Measurements from ENCODE around the gene PRIM1. TPM values are rescaled to one million over a fixed set of nuclear protein-coding genes. Genes with fewer than 3 reads are reported as not detected.

PRIM1 gene
- polyA plus RNA-seq, 2 of the 4 experiments (the other 2 are of a cell fraction) = 43.5 to 66.8 TPM

DNA sequence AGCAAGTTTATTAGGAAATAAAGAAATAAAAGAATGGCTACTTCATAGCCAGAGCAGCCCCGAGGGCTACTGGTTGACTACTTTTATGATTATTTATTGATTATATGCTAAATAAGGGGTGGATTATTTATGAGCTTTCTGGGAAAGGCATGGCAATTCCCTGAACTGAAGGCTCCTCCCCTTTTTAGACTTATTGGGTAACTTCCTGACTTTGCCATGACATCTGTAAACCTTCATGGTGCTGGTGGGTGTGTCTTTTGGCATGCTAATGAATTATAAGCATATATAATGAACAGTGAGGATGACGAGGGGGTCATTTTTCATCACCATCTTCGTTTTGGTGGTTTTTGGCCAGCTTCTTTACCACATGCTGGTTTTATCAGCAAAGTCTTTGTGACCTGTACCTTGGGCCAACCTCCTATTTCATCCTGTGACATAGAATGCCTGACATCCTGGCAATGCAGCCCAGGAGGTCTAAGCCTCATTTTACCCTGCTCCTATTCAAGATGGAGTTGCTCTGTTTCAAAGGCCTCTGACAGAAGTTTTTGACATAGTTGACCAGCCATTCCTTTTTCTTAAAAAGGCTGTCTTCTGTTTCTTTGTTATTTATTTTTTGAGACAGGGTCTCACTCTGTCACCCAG is 53.0 kb downstream of the PRIM1 start:
- ATAC-seq = no peak
- no peak overlapping the region for H3K27ac ChIP-seq
- no peak overlapping the region for H3K4me2 ChIP-seq
- H3K9me3 ChIP-seq = no peaks in the 10 kb centered on the region
- WGBS (ENCODE audit: missing lambda C conversion rate) = 44% methylated on average over 3 of the region's 3 CpGs
- H3K4me3 ChIP-seq = no peak overlapping the region
- no peak for DNase-seq (ENCODE audit: low read depth in 1 of 2, low spot score in 1 of 2)
- TF ChIP-seq RNF2 (IDR thresholded peaks at IDR 0.05; ENCODE audit: borderline replicate concordance, low read depth) = no peak
- TF ChIP-seq, protein P1, sequence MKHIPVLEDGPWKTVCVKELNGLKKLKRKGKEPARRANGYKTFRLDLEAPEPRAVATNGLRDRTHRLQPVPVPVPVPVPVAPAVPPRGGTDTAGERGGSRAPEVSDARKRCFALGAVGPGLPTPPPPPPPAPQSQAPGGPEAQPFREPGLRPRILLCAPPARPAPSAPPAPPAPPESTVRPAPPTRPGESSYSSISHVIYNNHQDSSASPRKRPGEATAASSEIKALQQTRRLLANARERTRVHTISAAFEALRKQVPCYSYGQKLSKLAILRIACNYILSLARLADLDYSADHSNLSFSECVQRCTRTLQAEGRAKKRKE (CRISPR knock-in tag; IDR thresholded peaks at IDR 0.05; ENCODE audit: low read depth) = no peak
- TF ChIP-seq PBX3 (IDR thresholded peaks at IDR 0.05) = no peak
- FAIRE-seq = no peak
- no peaks in the 10 kb centered on the region for H3K4me1 ChIP-seq
- CTCF ChIA-PET = no interaction called here
- POLR2A ChIA-PET = interaction anchor here (1.3 to 1.8 kb wide), 2 partner anchors 10 to 11 kb away, joined by 3 to 13 read pairs; partner anchors contain the start of gene PTGES3

DNA sequence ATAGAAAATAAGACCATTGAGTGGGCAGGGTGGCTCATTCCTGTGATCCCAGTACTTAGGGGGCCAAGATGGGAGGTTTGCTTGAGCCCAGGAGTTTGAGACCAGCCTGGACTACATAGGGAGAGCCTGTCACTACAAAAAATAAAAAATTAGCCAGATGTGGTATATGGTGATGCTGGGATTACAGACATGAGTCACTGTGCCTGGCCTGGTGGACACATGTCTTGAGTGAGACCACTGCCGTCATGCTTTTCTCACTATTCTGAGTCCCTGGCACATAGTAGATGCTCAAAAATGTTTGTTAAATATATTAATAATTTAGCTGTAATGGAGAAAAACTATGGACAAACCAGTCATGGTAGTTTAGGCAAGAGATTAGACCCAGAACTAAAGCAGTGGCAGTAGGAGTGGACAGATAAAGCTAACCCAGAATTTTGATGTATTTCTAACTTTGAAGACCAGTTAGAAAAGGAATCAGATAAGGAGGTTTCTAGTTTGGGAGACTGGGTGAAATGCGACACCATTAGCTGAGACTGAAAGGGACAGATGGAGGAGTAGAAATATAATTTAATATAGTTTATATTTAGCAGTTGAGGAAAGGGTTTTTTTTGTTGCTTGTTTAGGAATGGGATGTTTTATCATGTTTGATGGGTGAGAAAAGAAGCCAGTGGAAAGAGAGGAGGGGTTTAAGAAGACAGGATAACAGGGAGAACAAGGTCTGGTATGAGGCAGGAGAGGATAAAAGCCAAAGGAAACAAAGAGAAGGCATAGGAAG is 56.6 kb downstream of the PRIM1 start:
- ChIA-PET CTCF (no interaction called here), POLR2A (no interaction called here)
- no peak for ATAC-seq
- Histone ChIP-seq H3K4me3 (no peak overlapping the region), H3K27ac (no peak overlapping the region; a peak in 1 of 6 replicates), H3K4me2 (no peak overlapping the region), H3K9me3 (no peaks in the 10 kb centered on the region), H3K4me1 (no peaks in the 10 kb centered on the region)
- TF ChIP-seq BHLHE40 (IDR thresholded peaks at IDR 0.05; ENCODE audit: low read depth, low read length) (no peak), CBX8 (IDR thresholded peaks at IDR 0.05) (no peak), RARB (CRISPR knock-in tag; IDR thresholded peaks at IDR 0.05) (no peak), JUNB (IDR thresholded peaks at IDR 0.05) (no peak), HEYL (CRISPR knock-in tag; IDR thresholded peaks at IDR 0.05) (no peak), PHF8 (IDR thresholded peaks at IDR 0.05; ENCODE audit: borderline replicate concordance, low read depth) (no peak), ZNF302 (CRISPR knock-in tag; IDR thresholded peaks at IDR 0.05) (no peak), TFCP2L1 (CRISPR knock-in tag; IDR thresholded peaks at IDR 0.05) (no peak), ZSCAN20 (CRISPR knock-in tag; IDR thresholded peaks at IDR 0.05) (no peak), RNF2 (IDR thresholded peaks at IDR 0.05; ENCODE audit: borderline replicate concordance, low read depth) (no peak), HDAC2 (IDR thresholded peaks at IDR 0.05) (no peak)
- 89% methylated on average over 2 of the region's 2 CpGs for WGBS (ENCODE audit: missing lambda C conversion rate)
- DNase-seq (ENCODE audit: low read depth in 1 of 2, low spot score in 1 of 2) = no peak
- FAIRE-seq = no peak

- Histone ChIP-seq H3K27ac (no peak overlapping the region), H3K9me3 (no peaks in the 10 kb centered on the region), H3K4me2 (no peak overlapping the region), H3K4me3 (no peak overlapping the region), H3K4me1 (no peaks in the 10 kb centered on the region)
- WGBS (ENCODE audit: missing lambda C conversion rate) = 83% methylated on average over 5 of the region's 5 CpGs
- ATAC-seq (no peak), FAIRE-seq (no peak), DNase-seq (ENCODE audit: low read depth in 1 of 2, low spot score in 1 of 2) (no peak)
- ChIA-PET CTCF (no interaction called here), POLR2A (no interaction called here)
- TF ChIP-seq TFCP2L1 (CRISPR knock-in tag; IDR thresholded peaks at IDR 0.05) (no peak), ZNF302 (CRISPR knock-in tag; IDR thresholded peaks at IDR 0.05) (no peak), RARB (CRISPR knock-in tag; IDR thresholded peaks at IDR 0.05) (no peak), HEYL (CRISPR knock-in tag; IDR thresholded peaks at IDR 0.05) (no peak), KDM5A (IDR thresholded peaks at IDR 0.05) (no peak), E2F6 (IDR thresholded peaks at IDR 0.05; ENCODE audit: borderline replicate concordance, low read depth) (no peak), RCOR1 (IDR thresholded peaks at IDR 0.05; ENCODE audit: low read depth, low read length) (no peak), SMC3 (IDR thresholded peaks at IDR 0.05) (no peak), EP300 (IDR thresholded peaks at IDR 0.05) (no peak), CHD2 (IDR thresholded peaks at IDR 0.05; ENCODE audit: low read length, partially characterized antibody) (no peak), FOSL2 (IDR thresholded peaks at IDR 0.05) (no peak), FOSL2 (CRISPR knock-in tag; IDR thresholded peaks at IDR 0.05) (no peak), CTCF (IDR thresholded peaks at IDR 0.05) (no peak), CBX8 (IDR thresholded peaks at IDR 0.05) (no peak), BHLHE40 (IDR thresholded peaks at IDR 0.05; ENCODE audit: low read depth, low read length) (no peak)
- TF ChIP-seq, protein P2, sequence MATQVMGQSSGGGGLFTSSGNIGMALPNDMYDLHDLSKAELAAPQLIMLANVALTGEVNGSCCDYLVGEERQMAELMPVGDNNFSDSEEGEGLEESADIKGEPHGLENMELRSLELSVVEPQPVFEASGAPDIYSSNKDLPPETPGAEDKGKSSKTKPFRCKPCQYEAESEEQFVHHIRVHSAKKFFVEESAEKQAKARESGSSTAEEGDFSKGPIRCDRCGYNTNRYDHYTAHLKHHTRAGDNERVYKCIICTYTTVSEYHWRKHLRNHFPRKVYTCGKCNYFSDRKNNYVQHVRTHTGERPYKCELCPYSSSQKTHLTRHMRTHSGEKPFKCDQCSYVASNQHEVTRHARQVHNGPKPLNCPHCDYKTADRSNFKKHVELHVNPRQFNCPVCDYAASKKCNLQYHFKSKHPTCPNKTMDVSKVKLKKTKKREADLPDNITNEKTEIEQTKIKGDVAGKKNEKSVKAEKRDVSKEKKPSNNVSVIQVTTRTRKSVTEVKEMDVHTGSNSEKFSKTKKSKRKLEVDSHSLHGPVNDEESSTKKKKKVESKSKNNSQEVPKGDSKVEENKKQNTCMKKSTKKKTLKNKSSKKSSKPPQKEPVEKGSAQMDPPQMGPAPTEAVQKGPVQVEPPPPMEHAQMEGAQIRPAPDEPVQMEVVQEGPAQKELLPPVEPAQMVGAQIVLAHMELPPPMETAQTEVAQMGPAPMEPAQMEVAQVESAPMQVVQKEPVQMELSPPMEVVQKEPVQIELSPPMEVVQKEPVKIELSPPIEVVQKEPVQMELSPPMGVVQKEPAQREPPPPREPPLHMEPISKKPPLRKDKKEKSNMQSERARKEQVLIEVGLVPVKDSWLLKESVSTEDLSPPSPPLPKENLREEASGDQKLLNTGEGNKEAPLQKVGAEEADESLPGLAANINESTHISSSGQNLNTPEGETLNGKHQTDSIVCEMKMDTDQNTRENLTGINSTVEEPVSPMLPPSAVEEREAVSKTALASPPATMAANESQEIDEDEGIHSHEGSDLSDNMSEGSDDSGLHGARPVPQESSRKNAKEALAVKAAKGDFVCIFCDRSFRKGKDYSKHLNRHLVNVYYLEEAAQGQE (IDR thresholded peaks at IDR 0.05) = no peak
- TF ChIP-seq, protein P1 (CRISPR knock-in tag; IDR thresholded peaks at IDR 0.05; ENCODE audit: low read depth) = no peak
Measured at GRCh38 chr12:56694161-56694560, 58.0 kb downstream of the PRIM1 start.

All from A549 (cell line).